Activated T-cell treated with anti-CD3 and anti-CD28 coated beads for 4 hours (primary cell): ENCODE data around the gene CIDEB.

ENCODE experiments used
- DNase-seq: peaks from one replicate; pipeline ENCODE4 v3.0.0-alpha.2; 2020

CIDEB gene

DNA sequence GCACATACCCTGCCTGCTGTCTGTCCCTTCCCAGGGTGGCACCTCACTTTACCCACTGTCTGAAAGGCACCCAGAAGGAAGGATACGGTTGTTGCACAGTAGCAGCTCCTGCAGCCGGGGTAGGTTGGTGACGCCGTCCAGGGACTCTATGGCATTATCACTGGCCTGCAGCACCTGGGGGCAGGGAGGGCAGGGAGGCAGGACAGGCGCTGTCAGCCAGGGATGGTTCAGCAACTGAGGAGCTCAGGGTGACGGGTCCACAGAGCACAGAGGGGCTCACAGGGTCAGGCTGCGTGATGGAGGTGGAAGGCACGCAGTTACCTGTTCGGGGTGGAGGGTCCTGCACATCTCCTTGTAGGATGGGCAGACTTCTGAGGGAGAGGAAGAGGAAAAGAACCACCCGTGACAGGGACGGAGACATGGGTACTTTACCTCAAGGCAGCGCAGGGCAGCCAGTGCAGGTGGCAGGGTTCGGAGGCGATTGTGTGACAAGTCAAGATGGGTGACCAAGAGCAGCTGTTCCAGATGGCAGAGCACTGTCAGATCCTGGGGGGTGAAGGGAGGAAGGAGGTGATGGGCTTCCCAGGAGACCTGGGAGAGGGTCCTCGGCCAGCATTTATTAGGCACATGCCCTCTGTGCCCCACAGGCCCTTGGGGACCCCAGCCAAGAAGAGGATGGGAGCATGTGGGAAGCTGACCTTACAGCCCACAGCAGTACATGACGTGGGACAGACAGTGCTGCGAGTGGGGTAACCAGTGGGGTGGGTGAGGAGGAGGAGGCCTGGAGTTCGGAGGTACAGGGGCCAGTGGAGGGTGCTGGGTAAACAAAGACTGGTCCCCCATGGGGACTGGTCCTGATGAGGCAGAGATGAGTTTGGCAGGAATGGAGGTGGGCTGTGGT is 41.2 kb downstream of the CIDEB start:
- DNase-seq: no peak

DNA sequence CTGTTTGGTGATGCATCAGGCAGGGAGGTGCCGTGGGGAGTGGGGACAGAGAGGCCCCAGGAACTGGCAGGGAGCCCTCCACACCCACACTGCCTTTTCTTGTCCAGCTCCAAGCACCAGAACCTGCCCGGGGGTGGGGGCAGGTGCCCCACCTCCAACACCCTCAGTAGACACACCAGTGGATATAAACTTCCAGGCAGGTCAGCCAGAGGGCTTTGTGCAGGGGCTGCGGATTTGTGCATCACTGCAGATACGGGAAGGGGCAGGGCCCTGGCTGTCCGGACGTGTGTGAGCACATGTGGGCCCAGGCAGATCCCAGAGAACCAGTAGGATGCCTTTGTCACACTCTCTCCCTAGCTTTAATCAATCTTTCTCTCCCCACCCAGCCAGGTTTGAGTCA is 43.5 kb downstream of the CIDEB start:
- DNase-seq: no peak

DNA sequence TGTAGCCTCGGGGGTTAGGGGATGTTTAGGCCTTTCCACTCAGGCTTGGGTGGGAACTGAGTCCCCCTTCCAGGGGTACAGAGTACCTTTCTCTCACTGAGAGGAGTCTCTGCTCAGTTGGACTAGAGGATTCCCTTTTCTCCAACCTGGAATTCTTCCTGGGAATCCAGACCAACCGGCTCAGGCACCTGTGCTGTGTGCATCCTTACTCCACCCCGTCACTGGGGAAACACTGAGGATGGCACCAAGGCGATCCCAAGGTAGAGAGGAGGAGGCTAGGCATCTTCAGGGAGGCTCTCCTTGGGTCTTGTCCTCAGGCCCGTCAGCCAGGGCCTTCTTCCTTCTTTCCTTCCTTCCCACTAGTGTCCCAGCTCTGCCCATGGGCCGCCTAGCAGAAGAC is 43.9 kb downstream of the CIDEB start:
- DNase-seq: no peak

DNA sequence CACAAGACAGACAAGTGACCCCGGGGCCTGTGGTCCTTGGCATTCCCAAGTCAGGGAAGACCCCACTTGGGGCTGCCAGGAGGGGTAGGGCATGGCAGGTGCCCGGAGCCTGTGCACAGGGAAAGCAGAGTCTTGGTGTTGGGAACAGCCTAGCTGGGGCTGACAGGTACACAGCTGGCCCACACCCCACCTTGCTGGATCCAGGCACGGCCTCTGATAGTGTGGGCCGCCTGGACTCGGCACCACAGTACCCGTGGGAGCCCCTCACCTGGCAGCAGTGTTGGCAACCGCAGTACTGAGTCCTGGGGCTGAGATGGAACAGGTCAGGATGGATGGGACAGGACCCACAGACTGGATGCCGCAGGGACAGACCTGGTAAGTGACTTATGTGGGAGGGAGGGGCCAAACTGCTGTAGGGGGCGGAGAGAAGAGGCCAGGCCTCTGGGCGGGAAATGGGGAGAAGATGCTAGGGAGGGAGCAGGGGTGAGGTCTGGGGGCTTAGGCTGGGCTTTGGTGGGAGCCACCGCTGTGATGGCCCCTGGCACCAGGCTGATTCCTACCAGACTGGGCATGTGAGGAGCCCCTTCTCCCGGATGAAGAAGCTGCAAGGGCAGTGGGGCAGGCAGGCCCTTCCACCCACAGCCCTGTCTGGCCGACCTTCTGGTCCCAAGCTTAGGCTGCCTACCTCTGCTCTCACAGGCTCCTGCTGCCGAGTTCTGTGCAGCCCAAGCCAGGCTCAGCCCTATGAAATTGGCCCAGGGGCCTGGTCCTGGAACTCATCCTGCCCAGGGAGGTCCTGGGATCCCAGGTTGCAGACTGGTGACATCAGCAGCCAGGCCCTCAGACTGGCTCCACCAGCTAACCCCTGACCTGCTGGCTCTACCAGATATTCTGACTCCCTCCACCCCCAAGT is 44.7 kb downstream of the CIDEB start, which contains the start of gene TGM1:
TSS of gene TGM1 (minus strand) at position 357 of the 913 bp plus-strand sequence. CDS start 825 bp downstream, outside the sequence.
- DNase-seq: no peak

DNA sequence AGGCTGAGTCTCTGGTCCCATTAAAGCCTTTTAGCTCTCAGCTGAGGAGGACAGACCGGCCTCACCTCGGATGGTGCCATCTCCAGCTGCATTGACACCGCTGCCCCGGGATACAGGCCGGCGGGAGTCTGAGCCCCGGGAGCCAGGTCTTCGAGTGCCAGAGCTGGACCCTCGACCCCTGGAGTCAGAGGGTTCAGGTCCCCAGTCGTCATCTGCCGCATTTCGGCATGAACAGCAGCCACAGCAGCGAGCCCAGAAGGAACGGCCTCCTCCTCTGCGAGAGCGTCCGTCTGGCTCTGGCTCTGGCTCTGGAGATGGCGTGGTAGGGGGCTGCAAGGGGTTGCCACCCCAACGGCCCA is 45.8 kb downstream of the CIDEB start:
- DNase-seq: no peak

- no peak for DNase-seq
Observed at GRCh38 chr14:24261256-24261968, 46.4 kb downstream of the CIDEB start.

DNA sequence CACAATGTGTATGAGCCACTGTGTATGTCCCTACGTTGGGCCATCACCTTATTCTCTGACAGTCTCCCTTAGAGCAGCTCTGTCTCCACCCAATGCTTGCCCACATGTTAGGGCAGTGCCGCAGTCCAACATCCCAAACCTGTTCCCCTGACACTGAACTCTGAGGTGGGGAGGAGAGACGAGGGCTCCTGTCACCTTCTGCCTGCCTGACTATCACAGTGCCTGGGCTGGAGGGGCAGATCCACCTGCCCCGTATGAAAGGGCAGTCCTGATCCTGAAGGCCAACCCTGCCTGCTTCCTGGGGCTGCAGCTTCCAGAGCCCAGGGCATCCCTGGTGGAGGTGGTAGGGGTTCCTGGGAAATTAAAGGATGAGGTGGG is 47.0 kb downstream of the CIDEB start:
- DNase-seq: no peak

DNA sequence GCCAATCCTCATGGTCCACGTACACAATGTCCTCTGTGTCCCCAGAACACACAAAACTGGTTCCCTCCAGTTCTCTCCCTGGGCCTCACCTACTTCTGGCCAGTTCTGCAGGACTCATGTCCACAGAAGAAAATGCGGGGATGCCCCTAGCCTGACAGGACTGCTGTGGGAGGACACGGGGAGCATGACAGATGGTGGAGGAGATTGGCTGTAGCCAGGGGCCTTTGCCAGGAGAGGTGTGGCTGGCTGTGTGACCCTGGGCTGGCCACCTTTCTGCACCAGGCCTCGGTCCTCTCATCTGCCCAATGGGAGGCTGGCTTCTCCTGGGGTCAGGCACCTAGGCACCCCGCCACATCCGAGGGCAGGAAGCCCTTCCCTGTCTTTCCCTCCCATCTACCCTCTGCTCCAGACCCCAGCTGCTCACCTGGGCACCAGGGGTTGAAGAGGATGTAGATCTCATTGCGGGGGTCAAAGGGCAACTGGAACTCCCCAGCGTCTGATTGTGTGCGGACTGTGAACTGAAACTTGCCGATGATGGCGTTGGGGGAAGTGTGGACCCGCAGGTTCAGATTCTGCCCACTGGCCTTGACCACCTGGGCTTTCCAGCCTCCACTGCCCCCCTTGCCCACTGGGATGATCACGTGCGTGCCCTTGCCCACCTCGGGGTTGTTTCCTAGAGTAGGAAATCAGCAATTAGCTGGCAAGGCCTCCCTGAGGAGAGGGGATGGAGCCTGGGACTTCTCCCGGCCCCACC is 47.6 kb downstream of the CIDEB start:
- no peak for DNase-seq

DNA sequence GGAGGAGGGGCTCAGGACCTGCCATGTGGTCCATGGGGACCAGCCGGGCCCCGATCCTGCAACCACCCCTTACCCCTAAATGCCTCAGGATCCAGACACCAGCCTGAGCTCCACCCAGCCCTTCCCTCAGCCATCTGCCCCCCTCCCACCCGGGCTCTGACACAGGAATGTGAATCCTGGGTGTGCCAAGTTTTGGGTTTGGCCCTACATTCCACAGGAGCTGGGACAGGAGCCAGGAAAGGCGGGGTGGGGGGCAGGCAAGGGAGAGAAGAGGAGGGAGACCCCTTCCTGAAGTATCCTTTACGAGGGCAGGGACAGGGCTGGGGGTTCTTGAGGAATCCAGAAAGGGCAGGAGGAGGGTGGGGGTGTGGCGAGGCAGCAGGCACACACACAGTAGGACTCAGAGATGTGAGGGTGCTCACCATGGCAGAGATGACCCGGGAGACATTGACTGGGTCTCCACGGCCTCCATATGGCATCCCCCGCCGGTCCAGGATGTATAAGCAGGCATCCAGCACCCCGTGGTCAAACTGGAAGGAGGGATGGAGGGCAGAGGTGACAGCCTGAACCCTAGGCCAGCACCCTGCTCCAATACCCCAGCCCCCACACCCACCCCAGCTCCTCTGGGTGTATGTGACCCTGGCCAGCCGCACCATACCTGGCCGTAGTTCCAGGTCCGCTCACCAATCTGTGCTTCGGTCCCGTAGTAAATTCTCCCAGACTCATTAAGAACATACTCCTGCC is 48.3 kb downstream of the CIDEB start:
- no peak for DNase-seq

- DNase-seq: no peak
Observed at GRCh38 chr14:24258548-24259265, 49.1 kb downstream of the CIDEB start.

DNA sequence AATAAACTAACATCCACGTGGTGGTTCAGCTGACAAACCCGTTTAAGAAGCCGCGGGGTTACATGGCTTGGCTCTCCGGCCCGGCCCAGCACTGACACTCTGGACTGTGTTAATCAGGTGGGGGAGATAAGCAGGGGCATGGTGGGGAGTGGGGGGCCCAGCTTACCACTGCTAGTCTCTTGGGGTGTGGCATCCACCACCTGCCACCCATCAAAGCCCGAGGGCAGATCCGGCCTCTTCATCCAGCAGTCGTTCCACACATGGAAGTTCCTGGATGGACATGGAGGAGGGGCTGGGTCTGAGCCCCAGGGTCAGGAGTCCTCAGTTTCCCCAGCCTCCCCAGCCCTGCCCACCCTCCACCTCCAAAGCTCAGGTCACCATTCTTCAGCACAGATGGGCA is 49.7 kb downstream of the CIDEB start:
- no peak for DNase-seq

- no peak for DNase-seq
Observed at GRCh38 chr14:24256960-24257359, 50.8 kb downstream of the CIDEB start.

GRCh38 chr14:24255931-24256711 is 51.7 kb downstream of the CIDEB start:
- DNase-seq: no peak

DNA sequence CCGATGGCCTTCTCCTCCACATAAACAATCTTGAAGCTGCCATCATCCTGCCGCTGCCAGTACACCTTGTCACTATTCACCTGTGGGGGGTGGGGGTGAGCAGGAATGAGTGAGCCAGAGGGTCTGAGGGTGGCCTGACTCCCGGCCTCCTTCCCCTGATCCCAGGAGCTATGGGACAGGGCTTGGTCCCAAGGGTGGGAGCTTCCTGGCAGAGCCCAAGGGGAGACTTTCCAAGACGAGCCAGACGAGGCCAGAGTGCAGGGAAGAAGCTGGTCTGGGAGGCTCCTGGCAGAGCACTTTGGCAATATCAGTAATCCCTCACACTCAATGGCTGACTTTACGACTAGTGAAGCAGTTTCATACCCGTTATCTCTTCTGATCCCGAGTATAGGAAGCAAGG is 52.3 kb downstream of the CIDEB start:
- no peak for DNase-seq
